Left ventricle myocardium inferior (tissue), 1 donor: ENCODE data around the gene TRERF1. TPM values are rescaled to one million over a fixed set of nuclear protein-coding genes. Genes with fewer than 3 reads are reported as not detected.

Source experiments
- DNase-seq: peaks from one replicate; pipeline ENCODE4 v3.0.0-alpha.2; 2020
- H3K27ac ChIP-seq: fragments of 200-600 bp; replicated peaks from 2 replicates; pipeline ENCODE4 v1.8.0; 2021
- H3K27me3 ChIP-seq: fragments of 200-600 bp; 2 replicates; pipeline ENCODE4 v1.8.0; 2021; ENCODE audit warnings: low read depth
- H3K36me3 ChIP-seq: fragments of 200-600 bp; 2 replicates; pipeline ENCODE4 v1.8.0; 2021
- H3K4me1 ChIP-seq: fragments of 200-600 bp; 2 replicates; pipeline ENCODE4 v1.8.0; 2021
- H3K4me3 ChIP-seq: fragments of 200-600 bp; 2 replicates; pipeline ENCODE4 v1.8.0; 2021; ENCODE audit warnings: mild to moderate bottlenecking, moderate library complexity
- H3K9me3 ChIP-seq: fragments of 200-600 bp; replicated peaks from 2 replicates; pipeline ENCODE4 v1.8.0; 2021
- intact Hi-C: fragments of 100-400 bp; cut with micrococcal nuclease; formaldehyde crosslinking; loops from one replicate; pipeline ENCODE4 v1.11.0; 2022
- total RNA-seq: library from RNA; stranded (reverse); fragmentation: NEBNext Ultra II Directional; extraction: Animal tissue kit (Norgen Biotek cat#: 25700); gene quantifications from one replicate; pipeline ENCODE4 v1.2.1, GENCODE V29; 2021
- TF ChIP-seq, protein P1 (sequence below): fragments of 200-600 bp; IDR thresholded peaks from 2 replicates; pipeline ENCODE4 v1.8.0; 2021; ENCODE audit warnings: antibody characterized with exemption, mild to moderate bottlenecking, borderline replicate concordance
- donor health status: DM: no; HTN: yes; CAD: no; lungs with severe emphysema.

Gene TRERF1
- total RNA-seq, 1 donor from 2014 or later = 1.4 TPM

DNA sequence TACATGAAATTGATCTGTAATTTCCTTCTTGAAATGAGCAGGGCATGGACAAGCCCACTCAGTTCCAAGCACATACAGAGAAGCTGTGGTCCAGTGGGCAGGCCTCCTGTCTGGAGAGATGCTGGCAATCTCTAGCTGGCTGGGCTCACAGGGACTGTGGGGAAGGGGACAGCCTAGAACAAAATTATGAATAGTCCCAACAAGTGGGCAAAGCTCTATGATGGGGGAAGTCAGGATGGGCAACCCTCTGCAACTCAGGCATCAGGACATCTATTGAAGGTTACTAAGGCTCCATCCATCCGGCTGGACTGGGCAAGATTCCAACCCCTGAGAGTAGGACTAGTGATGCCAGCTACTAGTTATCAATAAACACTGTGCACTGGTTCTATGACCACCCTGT, 40.9 kb downstream of the TRERF1 start:
- Histone ChIP-seq H3K9me3 (no peaks in the 10 kb centered on the region), H3K4me3 (no peak overlapping the region), H3K4me1 (peaks cover 18% of the 10 kb centered on the region), H3K36me3 (no peaks in the 10 kb centered on the region), H3K27me3 (no peaks in the 10 kb centered on the region), H3K27ac (peak overlapping the region; percentile 41)
- intact Hi-C loops = no loop called here
- DNase-seq = no peak
- TF ChIP-seq, protein P1, sequence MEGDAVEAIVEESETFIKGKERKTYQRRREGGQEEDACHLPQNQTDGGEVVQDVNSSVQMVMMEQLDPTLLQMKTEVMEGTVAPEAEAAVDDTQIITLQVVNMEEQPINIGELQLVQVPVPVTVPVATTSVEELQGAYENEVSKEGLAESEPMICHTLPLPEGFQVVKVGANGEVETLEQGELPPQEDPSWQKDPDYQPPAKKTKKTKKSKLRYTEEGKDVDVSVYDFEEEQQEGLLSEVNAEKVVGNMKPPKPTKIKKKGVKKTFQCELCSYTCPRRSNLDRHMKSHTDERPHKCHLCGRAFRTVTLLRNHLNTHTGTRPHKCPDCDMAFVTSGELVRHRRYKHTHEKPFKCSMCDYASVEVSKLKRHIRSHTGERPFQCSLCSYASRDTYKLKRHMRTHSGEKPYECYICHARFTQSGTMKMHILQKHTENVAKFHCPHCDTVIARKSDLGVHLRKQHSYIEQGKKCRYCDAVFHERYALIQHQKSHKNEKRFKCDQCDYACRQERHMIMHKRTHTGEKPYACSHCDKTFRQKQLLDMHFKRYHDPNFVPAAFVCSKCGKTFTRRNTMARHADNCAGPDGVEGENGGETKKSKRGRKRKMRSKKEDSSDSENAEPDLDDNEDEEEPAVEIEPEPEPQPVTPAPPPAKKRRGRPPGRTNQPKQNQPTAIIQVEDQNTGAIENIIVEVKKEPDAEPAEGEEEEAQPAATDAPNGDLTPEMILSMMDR = no peak

DNA sequence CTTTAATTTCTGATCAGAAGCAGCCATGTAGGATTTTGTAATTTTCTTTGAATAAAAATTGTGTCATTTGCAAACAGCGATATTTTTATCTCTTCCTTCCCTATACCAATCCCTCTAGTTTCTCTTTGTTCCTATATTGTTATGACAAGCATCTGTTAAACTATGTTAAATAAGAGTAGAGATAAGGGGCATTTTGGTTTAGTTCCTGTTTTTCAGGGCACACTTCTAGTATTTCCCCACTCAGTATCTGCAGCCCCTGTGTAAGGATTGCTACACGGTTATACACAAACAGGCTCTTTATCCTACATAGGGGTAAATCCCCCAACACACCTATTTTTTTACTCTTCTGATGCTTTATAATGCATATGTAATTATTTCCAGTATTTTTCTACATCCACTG, 42.1 kb downstream of the TRERF1 start:
- no peaks in the 10 kb centered on the region for H3K36me3 ChIP-seq
- no peak overlapping the region for H3K4me3 ChIP-seq
- TF ChIP-seq, protein P1 = no peak
- intact Hi-C loops = no loop called here
- H3K27me3 ChIP-seq = no peaks in the 10 kb centered on the region
- no peak for DNase-seq
- no peak overlapping the region for H3K27ac ChIP-seq
- H3K4me1 ChIP-seq = peaks cover 31% of the 10 kb centered on the region
- no peaks in the 10 kb centered on the region for H3K9me3 ChIP-seq

DNA sequence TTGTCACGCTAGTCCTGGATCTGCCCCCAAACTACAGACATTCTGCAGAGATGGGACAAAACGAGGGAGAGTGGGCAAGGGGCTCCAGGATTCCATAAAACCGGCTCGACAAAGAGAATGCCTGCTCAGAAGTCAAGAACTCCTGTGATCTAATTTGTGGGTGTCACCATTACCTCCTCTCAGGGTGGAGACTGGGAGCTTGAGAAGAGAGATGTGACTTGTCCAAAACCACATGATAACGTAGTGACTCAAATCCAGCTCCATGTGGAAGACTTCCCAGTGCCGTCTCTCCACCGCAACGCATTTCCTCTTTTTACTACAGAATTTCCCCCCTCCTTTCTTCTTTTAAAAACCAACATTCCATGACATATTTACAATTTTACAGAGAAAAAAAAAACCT, 44.3 kb downstream of the TRERF1 start:
- DNase-seq = no peak
- intact Hi-C loops = no loop called here

DNA sequence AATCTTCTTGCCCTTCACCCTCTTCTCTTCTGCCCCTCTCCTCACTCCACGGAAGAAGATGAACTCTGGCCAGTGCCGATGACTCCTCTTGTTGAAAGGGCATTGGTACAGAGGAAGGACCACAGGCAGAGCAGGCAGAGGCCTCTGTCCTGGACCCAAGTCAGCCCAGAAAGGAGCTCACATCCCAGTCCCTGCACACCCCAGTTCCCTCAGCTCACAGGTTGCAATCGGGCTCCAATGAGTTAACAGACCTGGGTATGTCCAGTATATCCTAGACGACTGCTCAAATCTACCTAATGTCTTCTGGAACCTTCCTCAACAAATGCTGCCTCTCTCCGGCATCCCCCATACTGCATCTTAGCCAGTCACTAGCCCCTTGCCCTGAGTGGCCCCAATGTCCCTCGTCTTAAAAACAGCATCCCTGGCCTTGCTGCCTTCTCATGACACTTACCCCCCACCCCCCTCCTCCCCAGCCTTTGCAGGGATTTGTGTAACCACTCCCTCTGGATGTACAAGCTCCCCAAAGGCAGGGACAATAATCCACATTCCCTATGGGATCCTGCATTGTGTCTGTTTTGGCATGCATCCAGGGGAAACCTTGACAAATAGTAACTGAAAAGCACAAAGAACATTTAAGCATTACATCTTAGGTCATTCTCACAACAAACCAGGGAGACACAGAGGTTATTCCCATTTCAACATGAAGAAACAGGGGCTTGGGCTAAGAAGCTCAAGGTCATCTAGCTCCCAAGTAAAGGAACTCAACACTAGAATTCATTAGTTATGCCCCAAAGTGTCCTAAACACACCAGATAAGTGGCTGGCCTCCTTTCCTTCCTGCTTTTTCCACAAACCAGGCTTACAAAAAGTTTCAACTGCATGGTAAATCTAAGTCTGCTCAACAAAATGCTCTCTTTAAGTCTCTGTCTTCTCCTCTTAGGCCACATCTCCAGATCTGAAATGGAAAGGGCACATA, 45.1 kb downstream of the TRERF1 start:
- intact Hi-C loops = no loop called here
- Histone ChIP-seq H3K27me3 (no peaks in the 10 kb centered on the region), H3K9me3 (no peaks in the 10 kb centered on the region), H3K36me3 (no peaks in the 10 kb centered on the region), H3K4me1 (peaks cover 44% of the 10 kb centered on the region), H3K4me3 (peak overlapping the region; percentile 30), H3K27ac (peak overlapping the region; percentile 81)
- TF ChIP-seq, protein P1 = no peak
- no peak for DNase-seq

More for the DNA sequence above, 44.3 kb downstream of the TRERF1 start:
- H3K27me3 ChIP-seq = no peaks in the 10 kb centered on the region
- peak overlapping the region; percentile 30 for H3K4me3 ChIP-seq
- TF ChIP-seq, protein P1 = no peak
- peaks cover 44% of the 10 kb centered on the region for H3K4me1 ChIP-seq
- H3K27ac ChIP-seq = peak overlapping the region; percentile 81
- no peaks in the 10 kb centered on the region for H3K36me3 ChIP-seq
- no peaks in the 10 kb centered on the region for H3K9me3 ChIP-seq

DNA sequence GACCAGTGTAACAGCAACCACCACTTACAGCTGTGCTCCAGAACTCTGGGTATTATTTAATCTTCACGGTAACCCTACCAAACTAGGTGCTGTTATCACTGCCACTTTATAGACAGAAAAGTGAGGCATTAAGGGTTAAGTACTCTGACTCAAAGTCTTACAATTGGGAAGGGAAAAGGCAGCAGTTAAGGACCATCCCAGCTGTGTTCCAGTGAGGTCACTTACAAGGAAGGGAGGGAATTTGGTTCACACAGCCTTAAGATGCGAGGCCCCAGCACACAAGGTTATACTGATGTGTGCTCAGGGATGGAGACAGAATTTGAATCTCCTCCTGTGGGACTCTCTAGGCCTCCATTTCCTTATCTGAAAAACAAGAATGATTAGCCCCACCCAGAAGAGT, 46.7 kb downstream of the TRERF1 start:
- no peaks in the 10 kb centered on the region for H3K27me3 ChIP-seq
- peaks cover 44% of the 10 kb centered on the region for H3K4me1 ChIP-seq
- H3K9me3 ChIP-seq = no peaks in the 10 kb centered on the region
- DNase-seq = no peak
- no peak overlapping the region for H3K4me3 ChIP-seq
- H3K27ac ChIP-seq = peak overlapping the region; percentile 81
- TF ChIP-seq, protein P1 = no peak
- intact Hi-C loops = no loop called here
- H3K36me3 ChIP-seq = no peaks in the 10 kb centered on the region
